Liver (tissue), 9 donors: ENCODE data around the gene RCAN2. TPM values are rescaled to one million over a fixed set of nuclear protein-coding genes. Genes with fewer than 3 reads are reported as not detected.

ENCODE experiments used
- DNase-seq: peaks from one replicate; pipeline ENCODE4 v3.0.0-alpha.2; 2017; ENCODE audit warnings: low spot score
- H3K27ac ChIP-seq, 2 donors: one replicate each; pipeline ENCODE4 v1.7.0; 2013; ENCODE audit warnings: inconsistent platforms in 2 of 2, low read length in 2 of 2, control low read depth in 1 of 2, low read depth in 1 of 2, mild to moderate bottlenecking in 1 of 2
- H3K27me3 ChIP-seq, 4 donors: one replicate each; pipeline versions ENCODE4 v1.6.1 to v1.7.0; 2013; ENCODE audit warnings: low read length in 3 of 4, inconsistent platforms in 1 of 4, mild to moderate bottlenecking in 1 of 4, moderate library complexity in 1 of 4; ENCODE audit not compliant: control insufficient read depth in 4 of 4, insufficient read depth in 4 of 4
- H3K36me3 ChIP-seq, 4 donors: one replicate each; pipeline versions ENCODE4 v1.6.1 to v1.7.0; 2013; ENCODE audit warnings: low read length in 3 of 4, mild to moderate bottlenecking in 3 of 4, low read depth in 1 of 4, moderate library complexity in 1 of 4; ENCODE audit not compliant: control insufficient read depth in 4 of 4, insufficient read depth in 3 of 4
- H3K4me1 ChIP-seq, 4 donors: one replicate each; pipeline versions ENCODE4 v1.6.1 to v1.7.0; 2013; ENCODE audit warnings: low read length in 3 of 4, mild to moderate bottlenecking in 3 of 4, moderate library complexity in 1 of 4; ENCODE audit not compliant: control insufficient read depth in 4 of 4, insufficient read depth in 4 of 4
- H3K4me3 ChIP-seq, 3 donors: one replicate each; pipeline versions ENCODE4 v1.6.1 to v1.7.0; 2013; ENCODE audit warnings: low read length in 3 of 3, control low read depth in 1 of 3, low read depth in 1 of 3, mild to moderate bottlenecking in 1 of 3
- H3K9ac ChIP-seq, 2 donors: one replicate each; pipeline ENCODE4 v1.7.0; 2013; ENCODE audit warnings: low read length in 2 of 2, mild to moderate bottlenecking in 2 of 2, moderate library complexity in 2 of 2, control low read depth in 1 of 2, low read depth in 1 of 2
- H3K9me3 ChIP-seq, 4 donors: one replicate each; pipeline versions ENCODE4 v1.6.1 to v1.7.0; 2013; ENCODE audit warnings: low read length in 3 of 4; ENCODE audit not compliant: control insufficient read depth in 4 of 4
- CTCF ChIP-seq: fragments of 150-350 bp; IDR thresholded peaks from 2 replicates; pipeline ENCODE4 v1.5.1; 2017; ENCODE audit warnings: improper control_type of control experiment, low read depth, low read length; ENCODE audit not compliant: missing input control
- EGR1 ChIP-seq, 2 donors: IDR thresholded peaks; 2 replicates each; pipeline ENCODE4 v1.6.1; 2016 to 2018; ENCODE audit warnings: antibody characterized with exemption in 2 of 2, low read depth in 2 of 2
- FOXA1 ChIP-seq: IDR thresholded peaks from 2 replicates; pipeline ENCODE4 v1.6.1; 2016; ENCODE audit warnings: antibody characterized with exemption
- FOXA2 ChIP-seq: IDR thresholded peaks from 2 replicates; pipeline ENCODE4 v1.6.1; 2016; ENCODE audit warnings: antibody characterized with exemption
- GABPA ChIP-seq, 2 donors: IDR thresholded peaks in 1 of 2; conservative IDR thresholded peaks in 1 of 2; 2 replicates each; pipeline ENCODE4 v1.6.1; 2016; ENCODE audit warnings: antibody characterized with exemption in 2 of 2, mild to moderate bottlenecking in 1 of 2, moderate library complexity in 1 of 2
- HNF4A ChIP-seq, 2 donors: conservative IDR thresholded peaks; 2 replicates each; pipeline ENCODE4 v1.6.1; 2016; ENCODE audit warnings: antibody characterized with exemption in 2 of 2, mild to moderate bottlenecking in 2 of 2
- HNF4G ChIP-seq: IDR thresholded peaks from 2 replicates; pipeline ENCODE4 v1.6.1; 2016; ENCODE audit warnings: antibody characterized with exemption
- JUND ChIP-seq, 2 donors: IDR thresholded peaks; 2 replicates each; pipeline ENCODE4 v1.6.1; 2016; ENCODE audit warnings: antibody characterized with exemption in 2 of 2
- NR2F2 ChIP-seq: IDR thresholded peaks from 2 replicates; pipeline ENCODE4 v1.6.1; 2016; ENCODE audit warnings: antibody characterized with exemption
- RAD21 ChIP-seq, 2 donors: IDR thresholded peaks; 2 replicates each; pipeline ENCODE4 v1.6.1; 2016; ENCODE audit warnings: antibody characterized with exemption in 2 of 2, mild to moderate bottlenecking in 2 of 2
- REST ChIP-seq: IDR thresholded peaks from 2 replicates; pipeline ENCODE4 v1.6.1; 2016; ENCODE audit warnings: antibody characterized with exemption, mild to moderate bottlenecking
- RXRA ChIP-seq, 2 donors: IDR thresholded peaks; 2 replicates each; pipeline ENCODE4 v1.6.1; 2017 to 2018; ENCODE audit warnings: antibody characterized with exemption in 2 of 2, mild to moderate bottlenecking in 1 of 2
- SP1 ChIP-seq: IDR thresholded peaks from 2 replicates; pipeline ENCODE4 v1.6.1; 2018; ENCODE audit warnings: antibody characterized with exemption, mild to moderate bottlenecking
- TAF1 ChIP-seq: conservative IDR thresholded peaks from 2 replicates; pipeline ENCODE4 v1.6.1; 2016; ENCODE audit warnings: antibody characterized with exemption, mild to moderate bottlenecking
- YY1 ChIP-seq: IDR thresholded peaks from 2 replicates; pipeline ENCODE4 v1.6.1; 2016; ENCODE audit warnings: antibody characterized with exemption, mild to moderate bottlenecking
- ZBTB33 ChIP-seq: IDR thresholded peaks from 2 replicates; pipeline ENCODE4 v1.6.1; 2016; ENCODE audit warnings: antibody characterized with exemption
- WGBS: extraction: QIAGEN DNeasy Blood & Tissue Kit; methylation state at CpG from one replicate; pipeline ENCODE4 v1.1.7; 2013; 5-methylcytosine and 5-hydroxymethylcytosine counted together
- polyA plus RNA-seq, 2 donors: library from polyadenylated mRNA; stranded (reverse) in 1 of 2; unstranded in 1 of 2; fragments of 200-250 nt in 1 of 2; fragments of >200 nt in 1 of 2; fragmentation: Nextera tagmentation in 1 of 2; extraction: Ambion mirVana in 1 of 2; gene quantifications; one replicate each; pipeline versions ENCODE4 v1.2.1 to v1.2.3, GENCODE V29; 2013 to 2015
- total RNA-seq, 2 donors: library from RNA; depleted of rRNA; stranded (reverse); fragments of >200 nt; gene quantifications; one replicate each; pipeline ENCODE4 v1.2.3, GENCODE V29; 2014
- donor health status: healthy.
- donor health status: healthy.
- donor health status: healthy.
- donor health status: healthy.
- donor health status: healthy.

Gene RCAN2
- total and polyA plus RNA-seq, 4 donors = 0.19 to 8.2 (median 2.4) TPM

- DNase-seq = no peak
- no peak for TF ChIP-seq SP1
- TF ChIP-seq EGR1 (IDR thresholded peaks at IDR 0.05; ENCODE audit: low read depth in 2 of 2) = no peak
- TF ChIP-seq TAF1 = no peak
- TF ChIP-seq CTCF = no peak
- TF ChIP-seq RXRA (IDR thresholded peaks at IDR 0.05) = no peak
- no peak for TF ChIP-seq HNF4A (conservative IDR thresholded peaks at IDR 0.05)
- TF ChIP-seq YY1 = no peak
- TF ChIP-seq NR2F2 = no peak
- TF ChIP-seq ZBTB33 = no peak
- TF ChIP-seq JUND (IDR thresholded peaks at IDR 0.05) = no peak
- no peak for TF ChIP-seq GABPA (IDR thresholded peaks at IDR 0.05 in 1 of 2, conservative IDR thresholded peaks at IDR 0.05 in 1 of 2)
- no peak for TF ChIP-seq RAD21 (IDR thresholded peaks at IDR 0.05)
- no peak for TF ChIP-seq FOXA1
- Histone ChIP-seq H3K4me3 (no peak overlapping the region), H3K36me3 (no peaks in the 10 kb centered on the region), H3K4me1 (no peaks in the 10 kb centered on the region), H3K9me3 (no peaks in the 10 kb centered on the region), H3K9ac (no peak overlapping the region), H3K27me3 (no peaks in the 10 kb centered on the region), H3K27ac (no peak overlapping the region)
- 87% methylated on average over 2 of the region's 2 CpGs for WGBS
Observed at GRCh38 chr6:46305236-46305635, 186.0 kb downstream of the RCAN2 start.

GRCh38 chr6:46302816-46303215 lies 188.4 kb downstream of the RCAN2 start:
- H3K27ac ChIP-seq = no peak overlapping the region
- WGBS = 96% methylated on average over 1 of the region's 1 CpG
- H3K36me3 ChIP-seq = no peaks in the 10 kb centered on the region
- TF ChIP-seq FOXA2 (no peak), RAD21 (IDR thresholded peaks at IDR 0.05) (no peak), REST (no peak), HNF4G (no peak), YY1 (no peak), GABPA (IDR thresholded peaks at IDR 0.05 in 1 of 2, conservative IDR thresholded peaks at IDR 0.05 in 1 of 2) (no peak), TAF1 (no peak), HNF4A (conservative IDR thresholded peaks at IDR 0.05) (no peak), SP1 (no peak), NR2F2 (no peak), CTCF (no peak)
- no peaks in the 10 kb centered on the region for H3K4me1 ChIP-seq
- no peaks in the 10 kb centered on the region for H3K27me3 ChIP-seq
- no peak for DNase-seq
- no peaks in the 10 kb centered on the region for H3K9me3 ChIP-seq
- no peak overlapping the region for H3K4me3 ChIP-seq
- no peak overlapping the region for H3K9ac ChIP-seq
